HFFc6 (cell line): ENCODE measurements around the gene NCOR1. TPM values are rescaled to one million over a fixed set of nuclear protein-coding genes. Genes with fewer than 3 reads are reported as not detected.
A peak's percentile ranks its signal among the peaks of the same experiment; 100 is the strongest.

Experiments used
- DNase-seq: peaks from one replicate; pipeline ENCODE4 v3.0.0-alpha.2; 2018
- H3K27ac Mint-ChIP-seq: 2 replicates; pipeline ENCODE4 v1.8.0; 2020; ENCODE audit warnings: mild to moderate bottlenecking, mixed read lengths
- H3K27me3 Mint-ChIP-seq: 2 replicates; pipeline ENCODE4 v1.8.0; 2021; ENCODE audit warnings: mild to moderate bottlenecking, moderate library complexity, mixed read lengths; ENCODE audit not compliant: insufficient read depth
- H3K36me3 Mint-ChIP-seq: 2 replicates; pipeline ENCODE4 v1.8.0; 2021; ENCODE audit warnings: low read depth, mixed read lengths
- H3K4me1 Mint-ChIP-seq: 2 replicates; pipeline ENCODE4 v1.8.0; 2020; ENCODE audit warnings: low read depth, mixed read lengths
- H3K4me3 Mint-ChIP-seq: 2 replicates; pipeline ENCODE4 v1.8.0; 2020; ENCODE audit warnings: mild to moderate bottlenecking, moderate library complexity, mixed read lengths
- H3K9me3 Mint-ChIP-seq: 2 replicates; pipeline ENCODE4 v1.8.0; 2020; ENCODE audit warnings: mild to moderate bottlenecking, mixed read lengths
- total RNA-seq, 6 experiments: library from RNA; stranded (reverse); fragmentation: NEBNext Ultra II Directional; extraction: Animal tissue kit (Norgen Biotek cat#: 25700); gene quantifications; 2 replicates in 1 of 6; 3 replicates in 5 of 6; pipeline ENCODE4 v1.2.3, GENCODE V29; 2021
- TF ChIP-seq, protein P1 (sequence below): fragments of 200-600 bp; sonication (generic); IDR thresholded peaks from 2 replicates; pipeline ENCODE4 v1.5.0; 2021; ENCODE audit warnings: antibody characterized with exemption, mild to moderate bottlenecking

NCOR1 gene
- total RNA-seq, 6 experiments from 2014 or later: 103 to 115 (median 111) TPM

DNA sequence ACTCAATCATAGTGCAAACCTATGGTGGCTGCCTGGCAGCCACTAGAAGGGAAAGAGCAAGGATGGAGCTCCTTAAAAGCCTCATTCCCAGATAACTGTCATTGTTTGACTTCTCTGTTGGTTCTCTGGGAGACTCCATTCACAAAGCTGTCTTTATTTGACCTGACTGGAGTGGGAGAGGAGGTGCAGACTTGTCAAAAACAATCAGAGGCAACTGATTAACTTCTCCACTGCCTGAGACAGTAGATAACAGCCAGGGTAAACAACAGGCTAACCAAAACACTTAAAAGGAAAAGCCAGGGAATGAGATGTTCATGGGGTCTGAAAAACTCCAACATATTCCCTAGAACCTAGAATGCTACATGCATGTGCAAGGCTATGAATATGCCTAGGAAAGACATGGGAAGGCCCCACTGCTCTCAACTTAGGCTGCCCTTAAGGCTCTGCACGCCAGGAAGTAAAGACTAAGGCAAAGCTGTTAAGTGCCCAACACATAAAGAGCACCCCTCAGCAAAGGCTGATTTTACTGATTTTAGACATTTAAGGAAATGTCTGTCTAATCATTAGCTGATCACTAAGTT lies 133.7 kb downstream of the NCOR1 start:
- Mint-ChIP-seq H3K27ac (peak overlapping the region; percentile 33; the same call in 1 of the 2 replicates), H3K9me3 (no peaks in the 10 kb centered on the region), H3K27me3 (no peaks in the 10 kb centered on the region; the same call in 1 of the 2 replicates), H3K4me3 (no peak overlapping the region), H3K36me3 (peaks cover 54% of the 10 kb centered on the region), H3K4me1 (peaks cover 32% of the 10 kb centered on the region)
- TF ChIP-seq, protein P1, sequence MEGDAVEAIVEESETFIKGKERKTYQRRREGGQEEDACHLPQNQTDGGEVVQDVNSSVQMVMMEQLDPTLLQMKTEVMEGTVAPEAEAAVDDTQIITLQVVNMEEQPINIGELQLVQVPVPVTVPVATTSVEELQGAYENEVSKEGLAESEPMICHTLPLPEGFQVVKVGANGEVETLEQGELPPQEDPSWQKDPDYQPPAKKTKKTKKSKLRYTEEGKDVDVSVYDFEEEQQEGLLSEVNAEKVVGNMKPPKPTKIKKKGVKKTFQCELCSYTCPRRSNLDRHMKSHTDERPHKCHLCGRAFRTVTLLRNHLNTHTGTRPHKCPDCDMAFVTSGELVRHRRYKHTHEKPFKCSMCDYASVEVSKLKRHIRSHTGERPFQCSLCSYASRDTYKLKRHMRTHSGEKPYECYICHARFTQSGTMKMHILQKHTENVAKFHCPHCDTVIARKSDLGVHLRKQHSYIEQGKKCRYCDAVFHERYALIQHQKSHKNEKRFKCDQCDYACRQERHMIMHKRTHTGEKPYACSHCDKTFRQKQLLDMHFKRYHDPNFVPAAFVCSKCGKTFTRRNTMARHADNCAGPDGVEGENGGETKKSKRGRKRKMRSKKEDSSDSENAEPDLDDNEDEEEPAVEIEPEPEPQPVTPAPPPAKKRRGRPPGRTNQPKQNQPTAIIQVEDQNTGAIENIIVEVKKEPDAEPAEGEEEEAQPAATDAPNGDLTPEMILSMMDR: no peak
- DNase-seq: no peak

DNA sequence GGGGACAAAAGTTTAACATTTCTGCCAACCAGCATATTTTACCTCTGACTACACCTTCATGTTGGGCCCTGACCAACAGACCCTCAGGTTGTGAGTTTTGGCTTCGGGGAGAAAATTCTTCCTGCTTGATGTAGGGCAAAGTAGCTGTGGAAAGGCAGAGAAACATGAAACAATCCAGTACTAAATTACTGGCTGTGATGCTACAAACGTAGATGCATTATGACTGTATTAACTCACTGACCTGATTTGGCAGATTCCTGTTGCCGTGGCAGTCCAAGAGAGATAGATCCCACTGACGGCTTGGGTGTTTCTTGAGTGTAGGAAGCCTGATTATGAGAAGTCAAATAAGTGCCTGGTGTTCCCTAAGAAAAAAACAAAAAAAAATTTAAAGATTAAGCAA lies 135.0 kb downstream of the NCOR1 start:
- Mint-ChIP-seq H3K27ac (no peak overlapping the region), H3K4me1 (peaks cover 20% of the 10 kb centered on the region), H3K36me3 (peaks cover 50% of the 10 kb centered on the region), H3K4me3 (no peak overlapping the region), H3K9me3 (no peaks in the 10 kb centered on the region), H3K27me3 (no peaks in the 10 kb centered on the region; the same call in 1 of the 2 replicates)
- DNase-seq: no peak
- TF ChIP-seq, protein P1: no peak

DNA sequence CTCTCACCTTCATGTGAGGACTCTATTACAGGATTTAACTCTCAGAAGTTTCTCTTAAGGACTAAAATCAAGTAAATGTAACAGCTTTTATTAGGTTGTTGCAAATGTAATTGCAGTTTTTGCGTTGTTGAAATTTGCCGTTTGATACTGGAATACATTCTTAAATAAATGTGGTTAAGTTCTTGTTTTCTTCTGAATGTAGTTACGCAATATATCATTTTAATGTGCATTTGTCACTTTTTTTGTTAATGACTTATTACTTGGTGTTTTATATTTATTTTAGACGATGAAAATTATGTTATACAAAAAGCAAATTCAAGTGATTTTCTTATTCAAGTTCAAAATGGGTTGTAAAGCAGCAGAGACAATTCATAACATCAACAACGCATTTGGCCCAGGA lies 139.4 kb downstream of the NCOR1 start:
- Mint-ChIP-seq H3K4me3 (no peak overlapping the region), H3K9me3 (no peaks in the 10 kb centered on the region), H3K36me3 (peaks cover 37% of the 10 kb centered on the region), H3K4me1 (no peaks in the 10 kb centered on the region), H3K27me3 (no peaks in the 10 kb centered on the region), H3K27ac (no peak overlapping the region)
- TF ChIP-seq, protein P1: no peak
- no peak for DNase-seq

DNA sequence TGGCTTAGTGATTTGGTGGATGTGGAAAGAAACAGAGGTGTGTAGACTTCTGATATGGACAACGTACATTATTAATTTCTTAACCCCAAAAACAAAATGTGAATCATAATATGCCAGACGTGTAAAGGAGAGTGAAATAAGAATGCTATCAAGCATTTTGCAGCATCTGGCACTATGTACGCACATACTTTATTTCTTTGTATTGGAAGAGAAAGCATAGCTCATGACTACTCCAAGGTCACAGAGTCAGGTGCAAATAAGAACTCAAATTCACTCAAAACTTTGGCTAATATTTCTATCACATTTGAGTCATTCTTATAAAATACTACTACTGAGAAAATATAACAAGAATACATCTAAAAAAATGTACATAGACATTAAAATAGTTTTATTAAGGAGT lies 140.9 kb downstream of the NCOR1 start:
- Mint-ChIP-seq H3K4me1 (no peaks in the 10 kb centered on the region), H3K4me3 (no peak overlapping the region), H3K27ac (no peak overlapping the region), H3K27me3 (no peaks in the 10 kb centered on the region), H3K9me3 (no peaks in the 10 kb centered on the region), H3K36me3 (peaks cover 43% of the 10 kb centered on the region)
- no peak for DNase-seq
- TF ChIP-seq, protein P1: no peak

DNA sequence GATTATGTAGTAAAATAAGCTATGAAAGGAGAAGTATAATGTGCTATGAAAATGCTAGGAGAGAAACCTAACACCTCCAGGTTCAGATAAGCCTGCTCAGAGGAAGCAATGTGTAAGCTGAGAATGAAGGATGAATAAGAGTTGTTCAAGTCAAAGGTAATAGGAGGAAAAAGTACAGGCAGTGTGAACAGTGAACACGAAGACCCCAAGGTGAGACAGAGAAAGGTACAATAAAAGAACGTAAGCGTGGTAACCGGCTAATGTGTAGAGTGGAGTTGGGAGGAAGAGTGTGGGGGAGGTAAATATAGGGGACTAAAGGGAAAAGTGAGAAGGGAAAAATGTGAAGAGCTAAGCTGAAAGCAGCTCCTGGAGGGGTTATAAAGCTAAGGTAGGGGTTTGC lies 141.5 kb downstream of the NCOR1 start:
- H3K27ac Mint-ChIP-seq: no peak overlapping the region
- H3K4me1 Mint-ChIP-seq: no peaks in the 10 kb centered on the region
- H3K27me3 Mint-ChIP-seq: no peaks in the 10 kb centered on the region
- H3K36me3 Mint-ChIP-seq: peaks cover 40% of the 10 kb centered on the region
- no peak overlapping the region for H3K4me3 Mint-ChIP-seq
- no peaks in the 10 kb centered on the region for H3K9me3 Mint-ChIP-seq
- TF ChIP-seq, protein P1: no peak
- DNase-seq: no peak
